Neural progenitor cell (in vitro differentiated cells): ENCODE measurements around the gene PITPNC1. TPM values are rescaled to one million over a fixed set of nuclear protein-coding genes. Genes with fewer than 3 reads are reported as not detected.
A peak's percentile ranks its signal among the peaks of the same experiment; 100 is the strongest.

ENCODE experiments used
- DNase-seq: peaks from one replicate; pipeline ENCODE4 v3.0.0-alpha.2; 2016; ENCODE audit warnings: low spot score
- H2AFZ ChIP-seq: fragments of 200-600 bp; sonication (generic); replicated peaks from 2 replicates; pipeline ENCODE4 v1.6.1; 2016; ENCODE audit warnings: antibody characterized with exemption
- H3F3A ChIP-seq: fragments of 200-600 bp; sonication (generic); 2 replicates; pipeline ENCODE4 v1.6.1; 2016; ENCODE audit warnings: antibody characterized with exemption, low read depth
- H3K27ac ChIP-seq: fragments of 200-600 bp; sonication (generic); 2 replicates; pipeline ENCODE4 v1.5.1; 2016; ENCODE audit warnings: mild to moderate bottlenecking
- H3K27me3 ChIP-seq: fragments of 200-600 bp; sonication (generic); 2 replicates; pipeline ENCODE4 v1.6.1; 2016; ENCODE audit warnings: mild to moderate bottlenecking, moderate library complexity
- H3K36me3 ChIP-seq: fragments of 200-600 bp; sonication (generic); 2 replicates; pipeline ENCODE4 v1.5.1; 2016
- H3K4me1 ChIP-seq: fragments of 200-600 bp; sonication (generic); 2 replicates; pipeline ENCODE4 v1.6.1; 2016; ENCODE audit warnings: mixed run types
- H3K4me2 ChIP-seq: fragments of 200-600 bp; sonication (generic); 2 replicates; pipeline ENCODE4 v1.6.1; 2016
- H3K4me3 ChIP-seq: fragments of 200-600 bp; sonication (generic); 2 replicates; pipeline ENCODE4 v1.5.1; 2016
- H3K79me2 ChIP-seq: fragments of 200-600 bp; sonication (generic); 2 replicates; pipeline ENCODE4 v1.6.1; 2016; ENCODE audit warnings: low read depth
- H3K9ac ChIP-seq: fragments of 200-600 bp; sonication (generic); 2 replicates; pipeline ENCODE4 v1.6.1; 2016
- H3K9me3 ChIP-seq: fragments of 200-600 bp; sonication (generic); 2 replicates; pipeline ENCODE4 v1.5.1; 2016; ENCODE audit warnings: low read depth
- H4K20me1 ChIP-seq: fragments of 200-600 bp; sonication (generic); 2 replicates; pipeline ENCODE4 v1.6.1; 2016; ENCODE audit warnings: low read depth
- H3K27ac Mint-ChIP-seq: 3 replicates; pipeline ENCODE4 v1.8.0; 2021; ENCODE audit warnings: mixed read lengths
- H3K27me3 Mint-ChIP-seq: 2 replicates; pipeline ENCODE4 v1.8.0; 2022; ENCODE audit warnings: low read depth, mild to moderate bottlenecking, inconsistent platforms, moderate library complexity, mixed read lengths; ENCODE audit not compliant: insufficient read depth
- H3K36me3 Mint-ChIP-seq: 3 replicates; pipeline ENCODE4 v1.8.0; 2021; ENCODE audit warnings: mixed read lengths
- H3K4me1 Mint-ChIP-seq: 3 replicates; pipeline ENCODE4 v1.8.0; 2021; ENCODE audit warnings: mixed read lengths
- H3K4me3 Mint-ChIP-seq: 3 replicates; pipeline ENCODE4 v1.8.0; 2021; ENCODE audit warnings: mild to moderate bottlenecking, moderate library complexity, mixed read lengths
- H3K9me3 Mint-ChIP-seq: 3 replicates; pipeline ENCODE4 v1.8.0; 2020; ENCODE audit warnings: mixed read lengths
- CTCF ChIP-seq: fragments of 200-600 bp; sonication (generic); IDR thresholded peaks from 2 replicates; pipeline ENCODE4 v1.5.1; 2017; ENCODE audit warnings: antibody characterized with exemption, mild to moderate bottlenecking
- EZH2 ChIP-seq: fragments of 200-600 bp; sonication (generic); IDR thresholded peaks from 2 replicates; pipeline ENCODE4 v1.6.1; 2017; ENCODE audit warnings: antibody characterized with exemption, mild to moderate bottlenecking, moderate library complexity
- EZH2phosphoT487 ChIP-seq: fragments of 200-600 bp; sonication (generic); IDR thresholded peaks from 2 replicates; pipeline ENCODE4 v1.6.1; 2017; ENCODE audit warnings: antibody characterized with exemption
- total RNA-seq: library from RNA; depleted of rRNA; stranded (reverse); fragments of >200 nt; gene quantifications from 2 replicates; pipeline ENCODE4 v1.2.3, GENCODE V29; 2015; ENCODE audit warnings: low replicate concordance

PITPNC1 gene
- total RNA-seq, 1 donor from 2014 or later = 8.1 TPM

- Histone ChIP-seq H2AFZ (no peak overlapping the region), H3K4me3 (no peak overlapping the region), H3K36me3 (no peaks in the 10 kb centered on the region), H3K27me3 (no peaks in the 10 kb centered on the region), H3K4me1 (no peaks in the 10 kb centered on the region), H4K20me1 (no peaks in the 10 kb centered on the region), H3K9me3 (no peaks in the 10 kb centered on the region), H3K4me2 (no peak overlapping the region), H3K9ac (no peak overlapping the region), H3K27ac (no peak overlapping the region), H3K79me2 (no peaks in the 10 kb centered on the region), H3F3A (no peaks in the 10 kb centered on the region)
- Mint-ChIP-seq H3K4me1 (peaks cover 5% of the 10 kb centered on the region), H3K36me3 (no peaks in the 10 kb centered on the region), H3K4me3 (no peak overlapping the region), H3K27ac (no peak overlapping the region), H3K27me3 (no peaks in the 10 kb centered on the region), H3K9me3 (no peaks in the 10 kb centered on the region)
- TF ChIP-seq CTCF (no peak), EZH2 (no peak), EZH2phosphoT487 (no peak)
- DNase-seq = no peak
These were observed 279.6 kb downstream of the PITPNC1 start for GRCh38 chr17:67656494-67657203.

GRCh38 chr17:67657596-67657995 is 280.5 kb downstream of the PITPNC1 start:
- Mint-ChIP-seq H3K36me3 (no peaks in the 10 kb centered on the region), H3K9me3 (no peaks in the 10 kb centered on the region), H3K27ac (no peak overlapping the region), H3K4me3 (no peak overlapping the region), H3K4me1 (peaks cover 5% of the 10 kb centered on the region), H3K27me3 (no peaks in the 10 kb centered on the region)
- no peak overlapping the region for H3K4me2 ChIP-seq
- no peaks in the 10 kb centered on the region for H3K79me2 ChIP-seq
- no peak overlapping the region for H2AFZ ChIP-seq
- H3K4me1 ChIP-seq = no peaks in the 10 kb centered on the region
- H3K9ac ChIP-seq = no peak overlapping the region
- no peaks in the 10 kb centered on the region for H3F3A ChIP-seq
- H3K9me3 ChIP-seq = no peaks in the 10 kb centered on the region
- TF ChIP-seq CTCF (no peak), EZH2 (no peak), EZH2phosphoT487 (no peak)
- H3K27me3 ChIP-seq = no peaks in the 10 kb centered on the region
- no peaks in the 10 kb centered on the region for H4K20me1 ChIP-seq
- H3K27ac ChIP-seq = no peak overlapping the region
- H3K4me3 ChIP-seq = no peak overlapping the region
- no peaks in the 10 kb centered on the region for H3K36me3 ChIP-seq
- no peak for DNase-seq

- Histone ChIP-seq H3K4me3 (no peak overlapping the region), H3K79me2 (no peaks in the 10 kb centered on the region), H3K4me1 (no peaks in the 10 kb centered on the region), H3F3A (no peaks in the 10 kb centered on the region), H2AFZ (no peak overlapping the region), H3K27me3 (no peaks in the 10 kb centered on the region), H3K36me3 (no peaks in the 10 kb centered on the region), H3K4me2 (peak overlapping the region; percentile 1), H3K9me3 (no peaks in the 10 kb centered on the region), H3K9ac (no peak overlapping the region), H4K20me1 (no peaks in the 10 kb centered on the region), H3K27ac (no peak overlapping the region)
- peaks cover 5% of the 10 kb centered on the region for H3K4me1 Mint-ChIP-seq
- DNase-seq = no peak
- H3K27ac Mint-ChIP-seq = no peak overlapping the region
- H3K4me3 Mint-ChIP-seq = no peak overlapping the region
- no peaks in the 10 kb centered on the region for H3K27me3 Mint-ChIP-seq
- no peaks in the 10 kb centered on the region for H3K9me3 Mint-ChIP-seq
- no peaks in the 10 kb centered on the region for H3K36me3 Mint-ChIP-seq
- TF ChIP-seq CTCF (no peak), EZH2phosphoT487 (no peak), EZH2 (no peak)
These were observed 281.2 kb downstream of the PITPNC1 start for GRCh38 chr17:67658265-67658664.
